Measurements from ENCODE around the gene CDHR3.

GRCh38 chr7:105987046-105987445, 24.0 kb downstream of the CDHR3 start:
- TF ChIP-seq, protein P1, sequence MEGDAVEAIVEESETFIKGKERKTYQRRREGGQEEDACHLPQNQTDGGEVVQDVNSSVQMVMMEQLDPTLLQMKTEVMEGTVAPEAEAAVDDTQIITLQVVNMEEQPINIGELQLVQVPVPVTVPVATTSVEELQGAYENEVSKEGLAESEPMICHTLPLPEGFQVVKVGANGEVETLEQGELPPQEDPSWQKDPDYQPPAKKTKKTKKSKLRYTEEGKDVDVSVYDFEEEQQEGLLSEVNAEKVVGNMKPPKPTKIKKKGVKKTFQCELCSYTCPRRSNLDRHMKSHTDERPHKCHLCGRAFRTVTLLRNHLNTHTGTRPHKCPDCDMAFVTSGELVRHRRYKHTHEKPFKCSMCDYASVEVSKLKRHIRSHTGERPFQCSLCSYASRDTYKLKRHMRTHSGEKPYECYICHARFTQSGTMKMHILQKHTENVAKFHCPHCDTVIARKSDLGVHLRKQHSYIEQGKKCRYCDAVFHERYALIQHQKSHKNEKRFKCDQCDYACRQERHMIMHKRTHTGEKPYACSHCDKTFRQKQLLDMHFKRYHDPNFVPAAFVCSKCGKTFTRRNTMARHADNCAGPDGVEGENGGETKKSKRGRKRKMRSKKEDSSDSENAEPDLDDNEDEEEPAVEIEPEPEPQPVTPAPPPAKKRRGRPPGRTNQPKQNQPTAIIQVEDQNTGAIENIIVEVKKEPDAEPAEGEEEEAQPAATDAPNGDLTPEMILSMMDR (conservative IDR thresholded peaks at IDR 0.05), result no peak
- TF ChIP-seq EZH2 (IDR thresholded peaks at IDR 0.05; ENCODE audit: low read depth), result no peak
